NCI-H1417 (cell line): ENCODE data around the gene TRAK2.
"Not testable (repeated sequence)": the region's sequence is repeated elsewhere in the genome, so short reads cannot be mapped to it uniquely, and the experiment has no call there.

ENCODE experiments used
- DNase-seq, 3 experiments: peaks; one replicate each; lab custom pipeline; 2025; lab: John Stamatoyannopoulos, UW

Gene TRAK2

GRCh38 chr2:201451292-201452057, at the start of gene TRAK2, which contains the start of gene STRADB:
Gene TRAK2 (minus strand): TSS chr2:201451458. CDS start chr2:201420507, 30,951 bp downstream.
Gene STRADB (plus strand): TSS chr2:201451740. CDS start chr2:201454841, 3,101 bp downstream.
- peak; percentile 88 to 96 (median 96) for DNase-seq

GRCh38 chr2:201500534-201500933, 49.3 kb upstream of the TRAK2 start:
- no peak for DNase-seq

- DNase-seq, result no peak
Measured at GRCh38 chr2:201496785-201497184, 45.5 kb upstream of the TRAK2 start.

- no peak for DNase-seq
Measured at GRCh38 chr2:201490291-201490690, 39.0 kb upstream of the TRAK2 start.

GRCh38 chr2:201484805-201485204, 33.5 kb upstream of the TRAK2 start:
- DNase-seq, result no peak

- DNase-seq, result not testable (repeated sequence)
Measured at GRCh38 chr2:201483758-201484157, 32.5 kb upstream of the TRAK2 start.

GRCh38 chr2:201483342-201483741, 32.1 kb upstream of the TRAK2 start:
- no peak for DNase-seq

GRCh38 chr2:201482543-201482942, 31.3 kb upstream of the TRAK2 start:
- no peak for DNase-seq

GRCh38 chr2:201472411-201472810, 21.2 kb upstream of the TRAK2 start:
- DNase-seq, result no peak

GRCh38 chr2:201471732-201472393, 20.6 kb upstream of the TRAK2 start:
- DNase-seq, result no peak

- DNase-seq, result no peak
Measured at GRCh38 chr2:201470821-201471731, 19.8 kb upstream of the TRAK2 start.

GRCh38 chr2:201467666-201468065, 16.4 kb upstream of the TRAK2 start:
- no peak for DNase-seq

GRCh38 chr2:201466050-201466675, 14.9 kb upstream of the TRAK2 start:
- DNase-seq, result no peak

- DNase-seq, result no peak
Measured at GRCh38 chr2:201465524-201465971, 14.3 kb upstream of the TRAK2 start.

GRCh38 chr2:201464547-201464946, 13.3 kb upstream of the TRAK2 start:
- DNase-seq, result no peak

- no peak for DNase-seq
Measured at GRCh38 chr2:201460532-201460931, 9.3 kb upstream of the TRAK2 start.

GRCh38 chr2:201458381-201458780, 7.1 kb upstream of the TRAK2 start:
- DNase-seq, result no peak

- DNase-seq, result peak in 2 of 3 experiments; percentile 6 to 65
Measured at GRCh38 chr2:201452922-201453643, 1.8 kb upstream of the TRAK2 start.

GRCh38 chr2:201452058-201452921, 1.0 kb upstream of the TRAK2 start:
- DNase-seq, result peak; percentile 37 to 72 (median 63)

GRCh38 chr2:201450954-201451291, 335 bp downstream of the TRAK2 start:
- DNase-seq, result no peak
